ENCODE data around the gene OR52A5.

GRCh38 chr11:5115339-5115738 lies 22.8 kb downstream of the OR52A5 start:
- TF ChIP-seq TAF1 (IDR thresholded peaks at IDR 0.05; ENCODE audit: low read depth) (no peak), CEBPB (IDR thresholded peaks at IDR 0.05) (no peak)

Measured in Ishikawa (cell line).